Measurements from ENCODE around the gene FCN1. TPM values are rescaled to one million over a fixed set of nuclear protein-coding genes. Genes with fewer than 3 reads are reported as not detected.

Gene FCN1
- total and polyA plus RNA-seq, 10 donors = 5.2 to 209 (median 44.9) TPM

- H3K27me3 ChIP-seq (replicated peaks in 1 of 7) = peaks cover 0 to 75% (median 7%) of the 10 kb centered on the region in 7 donors
- no peak for TF ChIP-seq CTCF (IDR thresholded peaks at IDR 0.05 in 8 of 11, conservative IDR thresholded peaks at IDR 0.05 in 3 of 11)
- H3K4me1 ChIP-seq = peaks cover 0 to 54% (median 38%) of the 10 kb centered on the region in 6 donors
- DNase-seq = peak; percentile 28
- H3K27ac ChIP-seq = no peak overlapping the region
- H3K9me3 ChIP-seq = no peaks in the 10 kb centered on the region
- 84 to 87% (median 86%) methylated on average over 15 to 16 of the region's 16 CpGs for WGBS, 5 donors
- H3K4me3 ChIP-seq = no peak overlapping the region
- no peaks in the 10 kb centered on the region for H3K36me3 ChIP-seq
- intact Hi-C loops (cut with DNase I; ENCODE audit: low total_unique reads) = no loop called here
These were observed 21.5 kb upstream of the FCN1 start for GRCh38 chr9:134939080-134939733.

GRCh38 chr9:134938346-134939079 lies 20.8 kb upstream of the FCN1 start:
- TF ChIP-seq CTCF (IDR thresholded peaks at IDR 0.05 in 8 of 11, conservative IDR thresholded peaks at IDR 0.05 in 3 of 11) (no peak), POLR2A (IDR thresholded peaks at IDR 0.05) (no peak), POLR2AphosphoS5 (IDR thresholded peaks at IDR 0.05) (no peak)
- no peaks in the 10 kb centered on the region for H3K9me3 ChIP-seq
- no peaks in the 10 kb centered on the region for H3K36me3 ChIP-seq
- 59 to 90% (median 83%) methylated on average over 14 to 21 of the region's 21 CpGs for WGBS, 5 donors
- H3K4me1 ChIP-seq = peaks cover 0 to 61% (median 45%) of the 10 kb centered on the region in 6 donors
- peak overlapping the region in 2 of 8 donors; percentile 70 to 74 for H3K27ac ChIP-seq
- H3K4me3 ChIP-seq = no peak overlapping the region
- H3K27me3 ChIP-seq (replicated peaks in 1 of 7) = peaks cover 0 to 75% (median 3%) of the 10 kb centered on the region in 7 donors
- intact Hi-C loops (cut with DNase I; ENCODE audit: low total_unique reads) = no loop called here
- DNase-seq = peak; percentile 67

GRCh38 chr9:134937566-134938345 lies 20.0 kb upstream of the FCN1 start:
- Histone ChIP-seq H3K27ac (peak overlapping the region in 3 of 8 donors; percentile 53 to 74 (median 70)), H3K27me3 (replicated peaks in 1 of 7) (peaks cover 0 to 75% (median 0%) of the 10 kb centered on the region in 7 donors), H3K36me3 (no peaks in the 10 kb centered on the region), H3K4me1 (peaks cover 0 to 68% (median 53%) of the 10 kb centered on the region in 6 donors), H3K4me3 (no peak overlapping the region), H3K9me3 (no peaks in the 10 kb centered on the region)
- intact Hi-C loops (cut with DNase I; ENCODE audit: low total_unique reads) = no loop called here
- no peak for TF ChIP-seq POLR2A (IDR thresholded peaks at IDR 0.05)
- 72 to 82% (median 79%) methylated on average over 10 to 11 of the region's 11 CpGs for WGBS, 5 donors
- DNase-seq = peak; percentile 47

- Histone ChIP-seq H3K4me1 (peaks cover 0 to 72% (median 55%) of the 10 kb centered on the region in 6 donors), H3K36me3 (no peaks in the 10 kb centered on the region), H3K4me3 (no peak overlapping the region), H3K27me3 (replicated peaks in 1 of 7) (peaks cover 0 to 75% (median 0%) of the 10 kb centered on the region in 7 donors), H3K9me3 (no peaks in the 10 kb centered on the region), H3K27ac (peak overlapping the region in 4 of 8 donors; percentile 3 to 74 (median 62))
- peak; percentile 64 for DNase-seq
- WGBS, 5 donors = 61 to 73% (median 70%) methylated on average over 7 to 9 of the region's 9 CpGs; no CpG with 5 or more reads in 1 of the 5 donors
- TF ChIP-seq POLR2AphosphoS5 (IDR thresholded peaks at IDR 0.05) (peak in 1 of 3 donors; percentile 43), CTCF (IDR thresholded peaks at IDR 0.05 in 8 of 11, conservative IDR thresholded peaks at IDR 0.05 in 3 of 11) (no peak), POLR2A (IDR thresholded peaks at IDR 0.05) (no peak)
- intact Hi-C loops (cut with DNase I; ENCODE audit: low total_unique reads) = no loop called here
These were observed 19.4 kb upstream of the FCN1 start for GRCh38 chr9:134937164-134937555.

Measured in spleen (tissue), 11 donors.